CD4-positive, alpha-beta T cell treated with Interleukin-15 for 4 hours (primary cell): ENCODE results near the gene PLIN1.
"Not testable (repeated sequence)": the region's sequence is repeated elsewhere in the genome, so short reads cannot be mapped to it uniquely, and the experiment has no call there.

Source experiments
- DNase-seq: peaks from one replicate; pipeline ENCODE4 v3.0.0-alpha.2; 2020; ENCODE audit warnings: low spot score

The PLIN1 gene

GRCh38 chr15:89679212-89679611 lies at the start of gene PLIN1:
Gene PLIN1 (minus strand): TSS chr15:89679367. CDS start chr15:89677489, 1,878 bp downstream.
- no peak for DNase-seq

DNA sequence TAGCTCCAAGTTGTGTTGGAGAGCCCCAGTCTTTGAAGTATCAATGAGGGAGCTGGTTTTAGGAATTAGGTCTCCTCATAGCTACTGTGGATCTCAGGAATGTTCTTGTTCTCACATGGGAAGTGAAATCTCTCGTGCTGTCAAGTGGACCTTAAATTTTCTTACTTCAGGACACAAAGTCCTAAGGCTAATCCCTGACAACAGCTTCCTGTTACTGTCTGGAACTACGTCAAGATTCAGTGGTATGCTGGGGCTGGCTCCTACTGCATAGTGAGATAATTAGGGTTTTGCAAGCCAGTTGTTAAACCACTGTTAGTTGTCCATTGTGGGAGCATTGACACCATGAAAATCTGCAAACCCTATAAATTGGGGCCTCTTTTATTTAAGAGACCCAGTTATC lies 49.1 kb upstream of the PLIN1 start:
- DNase-seq: no peak

GRCh38 chr15:89725064-89725463 lies 45.9 kb upstream of the PLIN1 start:
- DNase-seq: no peak

DNA sequence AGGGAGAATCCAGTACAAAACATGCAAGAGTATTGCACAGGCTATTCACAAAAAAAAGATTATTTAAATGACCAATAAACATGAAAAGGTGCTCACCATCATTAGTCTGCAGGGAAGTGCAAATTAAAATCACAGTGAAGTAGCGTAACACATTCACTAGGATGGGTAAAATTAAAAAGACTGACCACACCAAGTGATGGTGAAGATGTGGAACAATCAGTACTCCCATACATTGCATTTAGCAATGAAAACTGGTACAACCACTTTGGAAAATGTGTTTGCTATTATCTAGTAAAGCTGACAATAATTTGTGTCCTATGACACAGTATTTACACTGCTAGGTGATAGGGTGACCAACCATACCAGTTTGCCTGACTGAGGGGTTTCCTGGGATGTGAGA lies 45.5 kb upstream of the PLIN1 start:
- DNase-seq: no peak

DNA sequence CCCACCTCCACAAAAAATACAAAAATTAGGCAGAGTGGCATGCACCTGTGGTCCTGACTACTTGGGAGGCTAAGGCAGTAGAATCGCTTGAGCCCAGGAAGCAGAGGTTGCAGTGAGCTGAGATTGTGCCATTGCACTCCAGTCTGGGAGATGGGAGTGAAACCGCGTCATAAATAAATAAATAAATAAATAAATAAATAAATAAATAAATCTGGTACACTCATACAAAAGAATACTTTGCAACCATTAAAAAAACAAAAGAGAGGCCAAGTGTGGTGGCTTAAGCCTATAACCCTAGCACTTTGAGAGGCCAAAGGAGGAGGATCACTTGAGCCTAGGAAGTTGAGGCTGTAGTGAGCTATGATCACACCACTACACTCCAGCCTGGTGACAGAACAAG lies 43.9 kb upstream of the PLIN1 start:
- no peak for DNase-seq

GRCh38 chr15:89714775-89715174 lies 35.6 kb upstream of the PLIN1 start:
- no peak for DNase-seq

GRCh38 chr15:89707577-89707976 lies 28.4 kb upstream of the PLIN1 start:
- no peak for DNase-seq

- DNase-seq: no peak
Observed at GRCh38 chr15:89704411-89704810, 25.2 kb upstream of the PLIN1 start.

DNA sequence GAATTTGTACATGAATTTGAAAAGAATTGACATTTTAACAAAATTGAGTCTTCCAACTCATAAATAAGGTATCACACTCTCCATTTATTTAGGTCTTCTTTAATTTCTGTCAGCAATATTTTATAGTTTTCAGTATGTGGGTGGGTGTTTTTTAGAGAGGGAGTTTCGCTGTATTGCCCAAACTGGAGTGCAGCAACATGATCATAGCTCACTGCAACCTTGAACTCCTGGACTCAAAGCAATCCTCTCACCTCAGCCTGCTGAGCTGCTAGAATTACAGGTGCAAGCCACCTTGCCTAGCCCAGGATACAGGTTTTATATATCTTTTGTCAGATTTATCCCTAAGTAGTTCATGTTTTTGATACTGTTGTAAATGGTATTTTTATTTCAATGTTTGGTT lies 16.0 kb upstream of the PLIN1 start:
- no peak for DNase-seq

- no peak for DNase-seq
Observed at GRCh38 chr15:89693696-89694095, 14.5 kb upstream of the PLIN1 start.

- no peak for DNase-seq
Observed at GRCh38 chr15:89693091-89693490, 13.9 kb upstream of the PLIN1 start.

DNA sequence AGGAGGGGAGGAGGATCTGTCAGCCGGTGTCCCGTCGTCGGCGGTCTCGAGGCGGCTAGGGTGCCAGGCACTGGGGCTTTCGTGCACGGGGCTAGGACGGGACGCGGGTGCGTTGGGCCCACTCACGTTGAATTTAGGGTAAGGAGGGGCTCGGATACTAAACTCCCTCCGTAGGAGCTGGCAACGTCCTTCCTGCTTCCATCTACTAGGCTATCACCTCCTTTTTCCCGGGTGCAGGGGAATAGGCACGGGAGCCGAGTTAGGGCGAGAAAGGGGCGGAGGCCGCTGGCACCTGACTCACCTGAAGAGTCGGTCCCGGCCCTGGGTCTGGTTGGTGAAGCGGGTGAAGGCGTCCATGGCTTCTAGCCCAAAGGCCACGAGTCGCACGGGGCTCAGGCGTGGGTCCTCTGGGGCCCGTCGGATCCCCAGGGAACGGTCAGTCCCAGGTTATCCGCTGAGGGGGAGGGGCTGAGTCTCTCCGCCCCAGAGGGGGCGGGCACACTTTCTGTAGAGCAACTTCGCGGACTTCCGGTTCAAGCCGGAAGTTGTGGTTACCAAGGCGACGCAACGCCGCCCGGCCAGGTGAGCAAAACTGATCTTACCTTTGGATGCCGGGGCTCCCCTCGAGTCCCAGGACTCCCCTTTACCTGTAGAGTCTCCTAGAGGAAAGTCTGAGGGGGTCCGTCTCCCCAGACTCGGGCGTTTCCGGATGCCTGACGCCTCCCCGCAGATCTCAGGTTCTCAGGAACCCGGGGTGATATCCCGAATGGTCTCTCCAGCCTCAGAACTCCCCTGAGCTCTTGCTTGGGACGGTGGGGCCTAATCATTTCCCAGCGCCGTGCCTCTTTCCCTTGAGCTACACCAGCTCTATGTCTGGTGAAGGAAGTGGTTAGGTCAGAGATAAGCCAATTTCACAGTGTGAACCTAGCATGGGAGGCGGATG lies 11.4 kb upstream of the PLIN1 start, which contains the start of the genes PEX11A and WDR93:
PEX11A (minus strand) TSS at position 479 of the 943 bp plus-strand sequence; CDS start at position 357, 122 bp downstream.
WDR93 (plus strand) TSS at position 536 of the 943 bp plus-strand sequence. CDS start 10,936 bp downstream, outside the sequence.
- peak; percentile 71 for DNase-seq

DNA sequence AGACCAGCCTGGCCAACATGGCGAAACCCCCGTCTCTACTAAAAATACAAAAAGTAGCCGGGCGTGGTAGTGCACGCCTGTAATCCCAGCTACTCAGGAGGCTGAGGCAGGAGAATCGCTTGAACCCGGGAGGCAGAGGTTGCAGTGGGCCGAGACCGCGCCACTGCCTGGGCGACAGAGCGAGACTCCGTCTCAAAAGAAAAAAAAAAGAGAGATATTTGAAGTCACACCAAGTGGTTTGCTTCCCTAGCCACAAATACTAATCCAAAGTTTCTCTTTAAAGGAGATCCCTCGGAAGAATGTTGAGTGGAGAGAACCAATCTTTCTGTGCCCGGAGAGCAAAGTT lies 10.7 kb upstream of the PLIN1 start:
- not testable (repeated sequence) for DNase-seq

- DNase-seq: no peak
Observed at GRCh38 chr15:89686522-89686921, 7.4 kb upstream of the PLIN1 start.

- DNase-seq: no peak
Observed at GRCh38 chr15:89685995-89686394, 6.8 kb upstream of the PLIN1 start.

DNA sequence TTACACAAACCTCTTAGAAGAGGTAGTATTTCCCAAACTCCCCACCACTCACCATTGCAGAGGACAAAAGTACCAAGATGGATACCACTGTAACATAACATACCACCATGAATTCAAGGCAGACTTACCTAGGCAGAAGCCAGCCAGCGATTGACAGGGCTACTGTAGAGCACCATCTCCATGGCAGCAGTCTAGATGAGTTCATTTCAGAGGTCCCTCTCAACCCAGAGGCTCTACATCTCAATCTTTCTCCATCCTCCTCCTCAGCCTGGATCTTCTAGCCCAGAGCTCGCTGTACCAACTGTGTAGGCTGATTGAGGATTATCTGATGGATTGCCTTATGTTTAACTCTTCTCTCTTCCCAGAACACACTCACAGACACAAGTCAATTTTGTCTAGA lies 2.0 kb upstream of the PLIN1 start:
- DNase-seq: no peak

DNA sequence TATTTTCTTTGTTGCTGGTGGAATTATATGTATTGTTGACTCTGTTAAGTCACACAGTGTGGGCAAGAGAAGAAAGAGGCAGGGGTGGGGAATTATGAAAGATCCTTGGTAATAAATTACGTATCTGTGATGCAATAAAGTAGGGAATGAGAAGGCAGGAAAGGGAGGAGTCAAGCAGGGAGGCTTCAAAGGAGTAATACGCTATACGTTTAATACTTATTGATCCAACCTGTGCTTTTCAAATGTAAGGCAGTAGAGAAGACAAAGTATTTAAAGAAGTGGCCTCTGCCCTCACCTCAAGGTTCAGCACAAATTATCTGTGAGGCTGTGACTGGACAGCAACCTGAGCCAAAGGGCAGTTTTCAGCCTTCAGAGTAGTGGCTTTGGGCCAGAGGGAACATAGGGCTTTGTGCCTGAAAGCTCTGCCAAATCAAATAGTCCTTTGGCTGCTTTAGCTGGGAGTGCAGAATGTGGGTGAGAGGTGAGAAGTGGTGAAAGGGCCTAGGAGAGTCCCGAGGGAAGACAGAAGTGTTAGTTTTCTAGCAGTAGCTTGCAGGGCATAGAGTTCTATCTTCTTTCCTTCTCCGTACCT lies 1.2 kb upstream of the PLIN1 start:
- no peak for DNase-seq

- no peak for DNase-seq
Observed at GRCh38 chr15:89677381-89677780, 1.8 kb downstream of the PLIN1 start.

- DNase-seq: no peak
Observed at GRCh38 chr15:89675606-89676005, 3.6 kb downstream of the PLIN1 start.

DNA sequence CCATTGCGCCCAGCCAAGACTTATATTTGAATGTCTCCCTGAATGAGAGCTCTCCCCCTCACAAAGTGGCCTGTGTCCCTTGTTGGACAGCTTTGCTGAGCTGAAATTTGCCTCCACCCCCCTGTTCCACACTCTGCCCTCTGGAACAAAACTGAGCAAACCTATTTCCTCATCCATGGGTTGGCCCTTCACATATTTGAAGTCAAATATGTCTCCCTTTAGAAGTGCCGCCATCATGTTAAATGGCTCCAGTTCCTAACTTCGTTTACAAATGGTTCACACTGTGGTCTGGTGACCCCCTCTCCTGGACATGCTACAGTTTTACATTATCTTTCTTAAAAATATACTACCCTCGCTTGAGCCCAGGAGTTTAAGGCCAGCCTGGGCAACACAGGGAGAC lies 4.6 kb downstream of the PLIN1 start:
- DNase-seq: no peak

- no peak for DNase-seq
Observed at GRCh38 chr15:89673165-89673512, 6.0 kb downstream of the PLIN1 start.

DNA sequence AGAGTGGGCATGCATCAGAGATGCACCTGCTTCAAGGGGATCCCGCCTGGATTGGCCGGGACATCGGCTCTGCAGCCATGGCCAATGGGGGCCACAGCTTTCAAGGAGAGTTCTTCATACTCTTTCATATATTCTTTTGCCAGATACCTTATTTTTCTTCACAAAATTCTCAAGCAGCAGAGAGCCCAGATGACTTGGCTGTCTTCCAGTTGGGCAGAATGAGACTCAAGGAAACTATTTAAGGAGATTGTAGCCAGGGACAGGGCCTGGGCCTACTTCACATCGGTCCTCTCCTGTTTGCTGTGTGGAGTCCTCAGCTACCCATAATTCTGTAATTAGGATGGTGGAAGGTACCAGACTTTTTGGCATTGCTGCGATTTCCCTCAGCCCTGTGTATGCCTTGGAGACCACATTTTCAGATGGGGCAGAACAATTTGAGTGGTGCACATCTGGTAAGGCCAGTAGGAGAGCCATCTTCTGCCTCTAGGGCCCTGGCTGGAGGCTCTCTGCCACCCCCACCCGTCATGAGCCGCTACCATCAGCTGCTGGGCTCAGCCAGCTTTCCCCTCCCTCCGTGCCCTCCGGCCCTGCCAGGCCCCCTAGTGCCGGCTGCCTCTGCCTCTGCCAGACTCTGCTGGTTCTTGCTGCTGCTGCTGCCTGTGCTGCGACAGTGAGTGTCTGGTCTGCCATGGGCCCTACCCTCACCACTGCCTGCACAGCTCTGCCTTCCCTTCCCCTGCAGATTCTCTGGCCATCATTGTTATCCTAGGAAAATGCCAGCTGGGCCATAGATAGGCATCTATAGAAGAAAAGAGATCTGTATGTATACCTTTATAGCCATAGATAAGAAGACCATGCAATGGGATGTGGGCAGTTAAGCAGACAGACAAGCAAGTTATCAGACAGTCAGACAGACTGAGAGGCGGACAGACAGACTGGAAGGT lies 6.7 kb downstream of the PLIN1 start:
- no peak for DNase-seq
